GM12878 (cell line): ENCODE data around the gene MAPKAPK2.

Experiments
- EP300 ChIP-seq, 2 experiments: fragments of 150-350 bp in 1 of 2; IDR thresholded peaks; 2 replicates each; pipeline ENCODE4 v1.6.1; 2011 to 2012; ENCODE audit warnings: low read depth in 2 of 2, low read length in 2 of 2, borderline replicate concordance in 1 of 2, improper control_type of control experiment in 1 of 2, inconsistent platforms in 1 of 2; ENCODE audit not compliant: control insufficient read depth in 1 of 2
- IRF3 ChIP-seq: fragments of 450-650 bp; IDR thresholded peaks from 2 replicates; pipeline ENCODE4 v1.6.1; 2014; ENCODE audit warnings: mild to moderate bottlenecking
- TCF7 ChIP-seq: IDR thresholded peaks from 2 replicates; pipeline ENCODE4 v1.6.1; 2014; ENCODE audit warnings: antibody characterized with exemption, borderline replicate concordance
- TF ChIP-seq, protein P1 (sequence below): fragments of 450-650 bp; IDR thresholded peaks from 2 replicates; pipeline ENCODE4 v1.6.1; 2018; ENCODE audit warnings: borderline replicate concordance, mild to moderate bottlenecking; ENCODE audit not compliant: partially characterized antibody

DNA sequence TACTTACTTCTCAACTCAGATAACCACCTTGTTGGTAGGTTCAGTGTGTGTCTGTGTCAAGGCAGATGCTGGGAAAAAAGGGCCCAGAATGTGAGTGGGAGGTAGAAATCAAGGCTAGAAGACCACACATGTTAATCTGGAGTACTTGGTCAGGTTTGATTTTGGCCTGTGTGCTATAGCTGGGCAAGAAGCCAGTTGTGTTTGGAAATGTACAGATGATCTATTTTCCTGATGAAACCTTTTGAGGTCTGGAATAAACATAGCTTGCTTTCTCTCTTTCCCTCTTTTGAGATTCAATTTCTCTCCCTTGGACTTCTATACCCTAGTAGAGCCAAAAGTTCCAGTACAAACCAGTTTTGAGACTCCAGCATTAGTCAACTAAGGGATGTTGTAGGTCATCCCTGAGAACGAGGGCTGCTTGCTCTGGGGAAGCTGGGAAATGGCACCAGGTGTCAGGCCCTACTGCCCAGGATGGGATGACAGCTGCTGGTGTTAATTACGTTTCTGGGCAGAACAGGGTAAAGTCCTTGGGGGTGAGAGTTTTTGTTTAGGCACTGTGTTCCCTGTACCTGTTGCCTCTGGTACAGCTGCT lies 15.8 kb downstream of the MAPKAPK2 start:
- TF ChIP-seq, protein P1, sequence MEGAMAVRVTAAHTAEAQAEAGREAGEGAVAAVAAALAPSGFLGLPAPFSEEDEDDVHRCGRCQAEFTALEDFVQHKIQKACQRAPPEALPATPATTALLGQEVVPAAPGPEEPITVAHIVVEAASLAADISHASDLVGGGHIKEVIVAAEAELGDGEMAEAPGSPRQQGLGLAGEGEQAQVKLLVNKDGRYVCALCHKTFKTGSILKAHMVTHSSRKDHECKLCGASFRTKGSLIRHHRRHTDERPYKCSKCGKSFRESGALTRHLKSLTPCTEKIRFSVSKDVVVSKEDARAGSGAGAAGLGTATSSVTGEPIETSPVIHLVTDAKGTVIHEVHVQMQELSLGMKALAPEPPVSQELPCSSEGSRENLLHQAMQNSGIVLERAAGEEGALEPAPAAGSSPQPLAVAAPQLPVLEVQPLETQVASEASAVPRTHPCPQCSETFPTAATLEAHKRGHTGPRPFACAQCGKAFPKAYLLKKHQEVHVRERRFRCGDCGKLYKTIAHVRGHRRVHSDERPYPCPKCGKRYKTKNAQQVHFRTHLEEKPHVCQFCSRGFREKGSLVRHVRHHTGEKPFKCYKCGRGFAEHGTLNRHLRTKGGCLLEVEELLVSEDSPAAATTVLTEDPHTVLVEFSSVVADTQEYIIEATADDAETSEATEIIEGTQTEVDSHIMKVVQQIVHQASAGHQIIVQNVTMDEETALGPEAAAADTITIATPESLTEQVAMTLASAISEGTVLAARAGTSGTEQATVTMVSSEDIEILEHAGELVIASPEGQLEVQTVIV, result no peak
- no peak for TF ChIP-seq IRF3
- no peak for TF ChIP-seq EP300 (IDR thresholded peaks at IDR 0.05; ENCODE audit: borderline replicate concordance in 1 of 2, control insufficient read depth in 1 of 2, low read depth in 2 of 2, low read length in 2 of 2)
- TF ChIP-seq TCF7, result no peak
